CD14-positive monocyte (primary cell): ENCODE measurements around the gene GRM3. TPM values are rescaled to one million over a fixed set of nuclear protein-coding genes. Genes with fewer than 3 reads are reported as not detected.

ENCODE experiments used
- DNase-seq, 3 donors: peaks; one replicate each; pipeline ENCODE4 v3.0.0-alpha.2; 2011 to 2022
- H2AFZ ChIP-seq: 2 replicates; pipeline ENCODE4 v1.6.0; 2012; ENCODE audit warnings: mild to moderate bottlenecking, low read depth, low read length, inconsistent platforms; ENCODE audit not compliant: insufficient read depth, poor library complexity, severe bottlenecking
- H3K27ac ChIP-seq, 2 donors: 1 replicate in 1 of 2; 2 replicates in 1 of 2; pipeline ENCODE4 v1.5.1; 2012 to 2013; ENCODE audit warnings: low read length in 2 of 2, control low read depth in 1 of 2, inconsistent platforms in 1 of 2, low read depth in 1 of 2, mild to moderate bottlenecking in 1 of 2
- H3K27me3 ChIP-seq, 2 donors: one replicate each; pipeline versions ENCODE4 v1.6.0 to v1.6.1; 2011 to 2013; ENCODE audit warnings: low read length in 2 of 2; ENCODE audit not compliant: control insufficient read depth in 2 of 2, insufficient read depth in 2 of 2
- H3K36me3 ChIP-seq, 2 donors: replicated peaks in 1 of 2; 1 replicate in 1 of 2; 2 replicates in 1 of 2; pipeline versions ENCODE4 v1.5.1 to v1.6.1; 2012 to 2013; ENCODE audit warnings: low read length in 2 of 2, control low read depth in 1 of 2, inconsistent platforms in 1 of 2, mild to moderate bottlenecking in 1 of 2; ENCODE audit not compliant: insufficient read depth in 2 of 2, control insufficient read depth in 1 of 2
- H3K4me1 ChIP-seq, 2 donors: 1 replicate in 1 of 2; 2 replicates in 1 of 2; pipeline versions ENCODE4 v1.5.1 to v1.6.1; 2012 to 2013; ENCODE audit warnings: low read length in 2 of 2, control low read depth in 1 of 2, inconsistent platforms in 1 of 2, mild to moderate bottlenecking in 1 of 2, moderate library complexity in 1 of 2; ENCODE audit not compliant: insufficient read depth in 2 of 2, control insufficient read depth in 1 of 2
- H3K4me2 ChIP-seq: replicated peaks from 2 replicates; pipeline ENCODE3; 2012; ENCODE audit warnings: low read length, moderate library complexity, mild to moderate bottlenecking; ENCODE audit not compliant: poor library complexity, severe bottlenecking; ENCODE audit errors: extremely low read depth
- H3K4me3 ChIP-seq, 3 experiments: fragments of 200-600 bp in 1 of 3; sonication (generic) in 1 of 3; replicated peaks in 1 of 3; 1 replicate in 2 of 3; 2 replicates in 1 of 3; pipeline ENCODE4 v1.5.1; 2011 to 2013; ENCODE audit warnings: low read length in 3 of 3, mild to moderate bottlenecking in 3 of 3, control low read depth in 2 of 3, low read depth in 2 of 3, inconsistent platforms in 1 of 3, moderate library complexity in 1 of 3
- H3K79me2 ChIP-seq: 2 replicates; pipeline ENCODE4 v1.6.0; 2012; ENCODE audit warnings: mild to moderate bottlenecking, control low read depth, inconsistent platforms, low read length, moderate library complexity; ENCODE audit not compliant: insufficient read depth
- H3K9ac ChIP-seq: 2 replicates; pipeline ENCODE4 v1.6.0; 2017; ENCODE audit warnings: low read length, mild to moderate bottlenecking; ENCODE audit not compliant: insufficient read depth, poor library complexity, severe bottlenecking
- H3K9me3 ChIP-seq, 2 donors: replicated peaks in 1 of 2; 1 replicate in 1 of 2; 2 replicates in 1 of 2; pipeline versions ENCODE4 v1.5.1 to v1.6.1; 2012 to 2013; ENCODE audit warnings: low read length in 2 of 2, control low read depth in 1 of 2; ENCODE audit not compliant: control insufficient read depth in 1 of 2, insufficient read depth in 1 of 2
- H4K20me1 ChIP-seq: 2 replicates; pipeline ENCODE4 v1.6.0; 2012; ENCODE audit warnings: mild to moderate bottlenecking, low read length, control low read depth, moderate library complexity; ENCODE audit not compliant: insufficient read depth
- H3K27ac Mint-ChIP-seq, 7 donors: one replicate each; pipeline ENCODE4 v1.8.0; 2020; ENCODE audit warnings: mild to moderate bottlenecking in 7 of 7, mixed read lengths in 7 of 7, moderate library complexity in 6 of 7, inconsistent platforms in 2 of 7
- H3K27me3 Mint-ChIP-seq, 3 donors: one replicate each; pipeline ENCODE4 v1.8.0; 2021 to 2022; ENCODE audit warnings: low read depth in 3 of 3, mild to moderate bottlenecking in 3 of 3, mixed read lengths in 3 of 3, moderate library complexity in 3 of 3, inconsistent platforms in 1 of 3
- H3K36me3 Mint-ChIP-seq, 2 donors: one replicate each; pipeline ENCODE4 v1.8.0; 2020; ENCODE audit warnings: mixed read lengths in 2 of 2, inconsistent platforms in 1 of 2, mild to moderate bottlenecking in 1 of 2
- H3K4me1 Mint-ChIP-seq: one replicate; pipeline ENCODE4 v1.8.0; 2020; ENCODE audit warnings: mild to moderate bottlenecking, mixed read lengths
- H3K4me3 Mint-ChIP-seq, 2 donors: one replicate each; pipeline ENCODE4 v1.8.0; 2020; ENCODE audit warnings: mild to moderate bottlenecking in 2 of 2, mixed read lengths in 2 of 2, moderate library complexity in 1 of 2
- H3K9me3 Mint-ChIP-seq, 7 donors: one replicate each; pipeline ENCODE4 v1.8.0; 2020 to 2022; ENCODE audit warnings: mixed read lengths in 7 of 7, mild to moderate bottlenecking in 6 of 7, moderate library complexity in 6 of 7, inconsistent platforms in 2 of 7
- WGBS: methylation state at CpG from one replicate; pipeline ENCODE4 v1.1.5; 2013; ENCODE audit warnings: missing lambda C conversion rate; ENCODE audit not compliant: insufficient coverage; 5-methylcytosine and 5-hydroxymethylcytosine counted together
- intact Hi-C, 2 donors: fragments of 100-400 bp; cut with micrococcal nuclease; formaldehyde crosslinking; loops; one replicate each; pipeline versions ENCODE4 v1.15.0 to v1.15.1; 2023
- polyA plus RNA-seq, 3 donors: library from polyadenylated mRNA; depleted of rRNA in 1 of 3; unstranded in 2 of 3; stranded (reverse) in 1 of 3; fragments of 300-500 nt in 2 of 3; fragments of >200 nt in 1 of 3; fragmentation: Illumina TruSeq in 2 of 3; gene quantifications; 1 replicate in 2 of 3; 2 replicates in 1 of 3; pipeline ENCODE4 v1.2.3, GENCODE V29; 2012 to 2021
- TF ChIP-seq, protein P1 (sequence below): fragments of 200-600 bp; IDR thresholded peaks from one replicate; pipeline ENCODE4 v1.8.0; 2022; ENCODE audit warnings: antibody characterized with exemption, mild to moderate bottlenecking

Gene GRM3
- polyA plus RNA-seq, 3 donors: not detected

DNA sequence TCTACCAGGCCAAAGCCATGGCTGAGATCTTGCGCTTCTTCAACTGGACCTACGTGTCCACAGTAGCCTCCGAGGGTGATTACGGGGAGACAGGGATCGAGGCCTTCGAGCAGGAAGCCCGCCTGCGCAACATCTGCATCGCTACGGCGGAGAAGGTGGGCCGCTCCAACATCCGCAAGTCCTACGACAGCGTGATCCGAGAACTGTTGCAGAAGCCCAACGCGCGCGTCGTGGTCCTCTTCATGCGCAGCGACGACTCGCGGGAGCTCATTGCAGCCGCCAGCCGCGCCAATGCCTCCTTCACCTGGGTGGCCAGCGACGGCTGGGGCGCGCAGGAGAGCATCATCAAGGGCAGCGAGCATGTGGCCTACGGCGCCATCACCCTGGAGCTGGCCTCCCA is 142.7 kb downstream of the GRM3 start:
- H3K27me3 ChIP-seq: no peaks in the 10 kb centered on the region
- H3K79me2 ChIP-seq: no peaks in the 10 kb centered on the region
- H3K27ac ChIP-seq: no peak overlapping the region
- no peaks in the 10 kb centered on the region for H4K20me1 ChIP-seq
- H3K4me1 Mint-ChIP-seq: no peaks in the 10 kb centered on the region
- peaks cover 0 to 7% (median 5%) of the 10 kb centered on the region in 7 donors for H3K9me3 Mint-ChIP-seq
- H3K9me3 ChIP-seq: no peaks in the 10 kb centered on the region
- no peak for DNase-seq
- H3K4me3 ChIP-seq: no peak overlapping the region
- intact Hi-C loops: no loop called here
- WGBS: 94% methylated on average over 36 of the region's 36 CpGs
- H2AFZ ChIP-seq: no peak overlapping the region
- no peaks in the 10 kb centered on the region for H3K36me3 ChIP-seq
- TF ChIP-seq, protein P1, sequence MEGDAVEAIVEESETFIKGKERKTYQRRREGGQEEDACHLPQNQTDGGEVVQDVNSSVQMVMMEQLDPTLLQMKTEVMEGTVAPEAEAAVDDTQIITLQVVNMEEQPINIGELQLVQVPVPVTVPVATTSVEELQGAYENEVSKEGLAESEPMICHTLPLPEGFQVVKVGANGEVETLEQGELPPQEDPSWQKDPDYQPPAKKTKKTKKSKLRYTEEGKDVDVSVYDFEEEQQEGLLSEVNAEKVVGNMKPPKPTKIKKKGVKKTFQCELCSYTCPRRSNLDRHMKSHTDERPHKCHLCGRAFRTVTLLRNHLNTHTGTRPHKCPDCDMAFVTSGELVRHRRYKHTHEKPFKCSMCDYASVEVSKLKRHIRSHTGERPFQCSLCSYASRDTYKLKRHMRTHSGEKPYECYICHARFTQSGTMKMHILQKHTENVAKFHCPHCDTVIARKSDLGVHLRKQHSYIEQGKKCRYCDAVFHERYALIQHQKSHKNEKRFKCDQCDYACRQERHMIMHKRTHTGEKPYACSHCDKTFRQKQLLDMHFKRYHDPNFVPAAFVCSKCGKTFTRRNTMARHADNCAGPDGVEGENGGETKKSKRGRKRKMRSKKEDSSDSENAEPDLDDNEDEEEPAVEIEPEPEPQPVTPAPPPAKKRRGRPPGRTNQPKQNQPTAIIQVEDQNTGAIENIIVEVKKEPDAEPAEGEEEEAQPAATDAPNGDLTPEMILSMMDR: no peak
- H3K27me3 Mint-ChIP-seq: peaks cover 0 to 2% (median 0%) of the 10 kb centered on the region in 3 donors
- peaks cover 0 to 3% of the 10 kb centered on the region in 2 donors for H3K4me1 ChIP-seq
- H3K4me3 Mint-ChIP-seq: no peak overlapping the region
- no peaks in the 10 kb centered on the region for H3K36me3 Mint-ChIP-seq
- no peak overlapping the region for H3K9ac ChIP-seq
- no peak overlapping the region for H3K27ac Mint-ChIP-seq
- no peak overlapping the region for H3K4me2 ChIP-seq

DNA sequence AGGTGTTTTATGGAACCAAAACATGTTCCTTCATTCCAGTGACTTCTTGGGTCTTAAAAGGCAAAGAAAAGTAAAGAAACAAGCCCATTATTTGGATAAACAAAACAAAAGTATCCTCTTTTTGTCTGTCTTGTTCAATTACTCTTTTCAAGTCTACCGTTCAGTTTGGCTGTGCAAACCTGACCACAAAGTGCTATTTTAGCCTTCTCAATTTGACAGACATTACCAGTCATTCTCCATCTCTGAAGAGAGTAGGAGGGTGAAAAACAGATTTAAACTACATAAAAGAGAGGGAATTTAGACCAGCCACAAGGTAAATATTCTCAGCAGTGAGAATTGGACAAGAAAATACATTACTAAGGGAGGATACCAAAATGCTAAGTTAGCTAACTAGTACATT is 145.2 kb downstream of the GRM3 start:
- Mint-ChIP-seq H3K4me1 (no peaks in the 10 kb centered on the region), H3K9me3 (peaks cover 0 to 7% (median 5%) of the 10 kb centered on the region in 7 donors), H3K36me3 (no peaks in the 10 kb centered on the region), H3K4me3 (no peak overlapping the region), H3K27me3 (peaks cover 0 to 2% (median 0%) of the 10 kb centered on the region in 3 donors), H3K27ac (no peak overlapping the region)
- no peaks in the 10 kb centered on the region for H3K27me3 ChIP-seq
- TF ChIP-seq, protein P1: no peak
- no peak overlapping the region for H2AFZ ChIP-seq
- H3K79me2 ChIP-seq: no peaks in the 10 kb centered on the region
- WGBS: no CpG with 5 or more reads among the region's 1 CpG
- H4K20me1 ChIP-seq: no peaks in the 10 kb centered on the region
- H3K9ac ChIP-seq: no peak overlapping the region
- H3K27ac ChIP-seq: no peak overlapping the region
- no peak overlapping the region for H3K4me2 ChIP-seq
- H3K4me1 ChIP-seq: peaks cover 0 to 3% of the 10 kb centered on the region in 2 donors
- no peaks in the 10 kb centered on the region for H3K9me3 ChIP-seq
- intact Hi-C loops: no loop called here
- H3K4me3 ChIP-seq: no peak overlapping the region
- no peaks in the 10 kb centered on the region for H3K36me3 ChIP-seq
- no peak for DNase-seq
